ENCODE results near the gene PERM1. TPM values are rescaled to one million over a fixed set of nuclear protein-coding genes. Genes with fewer than 3 reads are reported as not detected.

Gene PERM1
- total and polyA plus RNA-seq, 9 of the 15 experiments (the other 6 are each of a cell fraction or from before 2014, with no cell fraction given): not detected

DNA sequence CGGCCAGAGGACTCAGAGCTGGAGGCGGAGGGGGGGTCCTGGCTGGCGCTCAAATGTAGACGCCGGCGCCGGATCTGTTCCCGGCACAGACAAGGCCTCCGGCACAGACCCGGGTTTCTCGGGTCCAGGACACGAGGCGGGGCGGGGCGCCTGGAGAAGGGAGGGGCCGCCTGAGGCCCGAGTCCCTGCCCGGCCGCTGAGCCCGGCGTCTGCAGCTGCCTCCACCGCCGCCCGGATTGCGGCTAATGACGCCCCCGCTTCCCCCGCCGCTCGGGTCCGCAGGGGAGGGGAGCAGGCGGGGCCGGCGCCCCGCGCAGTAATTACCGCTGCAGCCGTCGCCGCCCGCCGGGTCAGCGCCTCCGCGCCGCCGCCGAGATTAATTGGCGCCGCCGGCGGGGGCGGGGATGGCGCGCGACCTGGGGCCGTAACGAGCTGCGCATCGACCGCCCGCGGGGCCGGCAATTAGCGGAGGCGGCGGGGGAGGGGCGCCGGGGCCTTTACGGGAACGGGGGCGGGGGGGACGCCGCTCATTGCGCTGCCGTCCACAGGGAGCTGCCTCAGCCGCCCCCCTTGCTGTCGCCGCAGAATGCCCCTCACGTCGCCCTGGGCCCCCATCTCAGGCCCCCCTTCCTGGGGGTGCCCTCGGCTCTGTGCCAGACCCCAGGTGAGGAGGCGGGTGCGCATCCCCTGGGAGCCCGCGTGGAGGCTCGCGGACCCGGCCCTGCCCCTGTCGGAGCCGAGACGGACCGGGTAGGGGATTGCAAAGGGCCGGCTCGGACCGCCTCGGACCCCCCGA is 40.1 kb downstream of the PERM1 start (continued):
- no peak for TF ChIP-seq ZNF766 (CRISPR knock-in tag; conservative IDR thresholded peaks at IDR 0.05)
- no peak for TF ChIP-seq FOSL1 (tag; conservative IDR thresholded peaks at IDR 0.05)
- TF ChIP-seq, protein P1, sequence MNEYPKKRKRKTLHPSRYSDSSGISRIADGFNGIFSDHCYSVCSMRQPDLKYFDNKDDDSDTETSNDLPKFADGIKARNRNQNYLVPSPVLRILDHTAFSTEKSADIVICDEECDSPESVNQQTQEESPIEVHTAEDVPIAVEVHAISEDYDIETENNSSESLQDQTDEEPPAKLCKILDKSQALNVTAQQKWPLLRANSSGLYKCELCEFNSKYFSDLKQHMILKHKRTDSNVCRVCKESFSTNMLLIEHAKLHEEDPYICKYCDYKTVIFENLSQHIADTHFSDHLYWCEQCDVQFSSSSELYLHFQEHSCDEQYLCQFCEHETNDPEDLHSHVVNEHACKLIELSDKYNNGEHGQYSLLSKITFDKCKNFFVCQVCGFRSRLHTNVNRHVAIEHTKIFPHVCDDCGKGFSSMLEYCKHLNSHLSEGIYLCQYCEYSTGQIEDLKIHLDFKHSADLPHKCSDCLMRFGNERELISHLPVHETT (CRISPR knock-in tag; conservative IDR thresholded peaks at IDR 0.05 in 1 of 2, IDR thresholded peaks at IDR 0.05 in 1 of 2): peak in 1 of 2 experiments; percentile 54; a peak in 1 of 4 replicates
- peak; percentile 75 to 76; a peak in 3 of 4 replicates for TF ChIP-seq NRF1 (conservative IDR thresholded peaks at IDR 0.05 in 1 of 2, IDR thresholded peaks at IDR 0.05 in 1 of 2)
- no peak for TF ChIP-seq FOXJ2 (tag; IDR thresholded peaks at IDR 0.05)
- TF ChIP-seq, protein P2, sequence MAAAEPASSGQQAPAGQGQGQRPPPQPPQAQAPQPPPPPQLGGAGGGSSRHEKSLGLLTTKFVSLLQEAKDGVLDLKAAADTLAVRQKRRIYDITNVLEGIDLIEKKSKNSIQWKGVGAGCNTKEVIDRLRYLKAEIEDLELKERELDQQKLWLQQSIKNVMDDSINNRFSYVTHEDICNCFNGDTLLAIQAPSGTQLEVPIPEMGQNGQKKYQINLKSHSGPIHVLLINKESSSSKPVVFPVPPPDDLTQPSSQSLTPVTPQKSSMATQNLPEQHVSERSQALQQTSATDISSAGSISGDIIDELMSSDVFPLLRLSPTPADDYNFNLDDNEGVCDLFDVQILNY (CRISPR knock-in tag; IDR thresholded peaks at IDR 0.05): no peak
- TF ChIP-seq HIVEP1 (CRISPR knock-in tag; IDR thresholded peaks at IDR 0.05): no peak
- TF ChIP-seq ELF4 (CRISPR knock-in tag; IDR thresholded peaks at IDR 0.05): no peak
- TF ChIP-seq JUND (IDR thresholded peaks at IDR 0.05; ENCODE audit: borderline replicate concordance, low read depth, low read length): 0 out of 2 replicates have a peak, but pooled peaks have one; percentile 34
- no peak; the same call in 2 of the 3 replicates for TF ChIP-seq JUND (tag; IDR thresholded peaks at IDR 0.05; ENCODE audit: borderline replicate concordance, low read depth, low read length)
- 0 out of 2 replicates have a peak, but pooled peaks have one; percentile 22 for TF ChIP-seq TEAD4 (IDR thresholded peaks at IDR 0.05; ENCODE audit: low read length)
- TF ChIP-seq TEAD4 (CRISPR knock-in tag; IDR thresholded peaks at IDR 0.05; ENCODE audit: borderline replicate concordance): no peak
- TF ChIP-seq SNRNP70 (optimal IDR thresholded peaks at IDR 0.05; ENCODE audit: low read depth, low read length): no peak
- TF ChIP-seq POLR2G (IDR thresholded peaks at IDR 0.05; ENCODE audit: low read depth, low read length): peak; percentile 43; the same call in 1 of the 2 replicates
- TF ChIP-seq POLR2B (IDR thresholded peaks at IDR 0.05; ENCODE audit: low read depth, partially characterized antibody): no peak
- no peak for TF ChIP-seq ETV6 (IDR thresholded peaks at IDR 0.05; ENCODE audit: borderline replicate concordance in 1 of 2, low read depth in 2 of 2, low read length in 1 of 2)
- TF ChIP-seq ETV6 (CRISPR knock-in tag; IDR thresholded peaks at IDR 0.05; ENCODE audit: borderline replicate concordance): no peak
- TF ChIP-seq WHSC1 (IDR thresholded peaks at IDR 0.05; ENCODE audit: low read length): no peak
- TF ChIP-seq ZNF232 (CRISPR knock-in tag; IDR thresholded peaks at IDR 0.05): no peak
- TF ChIP-seq ATF7 (IDR thresholded peaks at IDR 0.05): peak; percentile 46; the same call in 1 of the 2 replicates
- TF ChIP-seq BCLAF1 (IDR thresholded peaks at IDR 0.05; ENCODE audit: borderline replicate concordance in 1 of 2, control insufficient read depth in 1 of 2, low read depth in 2 of 2, low read length in 1 of 2): 0 out of 4 replicates have a peak, but pooled peaks of 1 of the 2 experiments have one; percentile 54
- TF ChIP-seq CBFA2T3 (IDR thresholded peaks at IDR 0.05): peak; percentile 25; the same call in 1 of the 2 replicates

Measured in K562 (cell line).